Measurements from ENCODE around the gene SPC25. TPM values are rescaled to one million over a fixed set of nuclear protein-coding genes. Genes with fewer than 3 reads are reported as not detected.
"Not testable (repeated sequence)": the region's sequence is repeated elsewhere in the genome, so short reads cannot be mapped to it uniquely, and the experiment has no call there.

The SPC25 gene
- polyA plus RNA-seq, 4 donors, result 2.7 to 10.9 (median 5.3) TPM

- not testable (repeated sequence) for FAIRE-seq; H3K27ac ChIP-seq (ENCODE audit: low read depth in 1 of 3, low read length in 2 of 3); H3K36me3 ChIP-seq (ENCODE audit: control insufficient read depth in 3 of 3, insufficient read depth in 2 of 3, low read depth in 1 of 3, low read length in 3 of 3); H3K27me3 ChIP-seq (ENCODE audit: control insufficient read depth in 3 of 3, insufficient read depth in 3 of 3, low read length in 3 of 3); H3K4me1 ChIP-seq (ENCODE audit: control insufficient read depth in 3 of 3, insufficient read depth in 2 of 3, low read depth in 1 of 3, low read length in 2 of 3); H3K4me3 ChIP-seq (ENCODE audit: low read depth in 1 of 3, low read length in 3 of 3); DNase-seq; H3K9me3 ChIP-seq (ENCODE audit: control insufficient read depth in 2 of 2, insufficient read depth in 1 of 2, low read depth in 1 of 2, low read length in 1 of 2)
- 90 to 98% (median 96%) methylated on average over 4 of the region's 4 CpGs for WGBS, 3 donors
Measured at GRCh38 chr2:168870824-168871223, 19.4 kb downstream of the SPC25 start.

DNA sequence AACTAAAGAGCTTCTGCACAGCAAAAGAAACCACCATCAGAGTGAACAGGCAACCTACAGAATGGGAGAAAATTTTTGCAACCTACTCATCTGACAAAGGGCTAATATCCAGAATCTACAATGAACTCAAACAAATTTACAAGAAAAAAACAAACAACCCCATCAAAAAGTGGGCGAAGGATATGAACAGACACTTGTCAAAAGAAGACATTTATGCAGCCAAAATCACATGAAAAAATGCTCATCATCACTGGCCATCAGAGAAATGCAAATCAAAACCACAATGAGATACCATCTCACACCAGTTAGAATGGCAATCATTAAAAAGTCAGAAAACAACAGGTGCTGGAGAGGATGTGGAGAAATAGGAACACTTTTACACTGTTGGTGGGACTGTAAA lies 19.9 kb downstream of the SPC25 start:
- H3K9me3 ChIP-seq (ENCODE audit: control insufficient read depth in 2 of 2, insufficient read depth in 1 of 2, low read depth in 1 of 2, low read length in 1 of 2); H3K4me3 ChIP-seq (ENCODE audit: low read depth in 1 of 3, low read length in 3 of 3); H3K27ac ChIP-seq (ENCODE audit: low read depth in 1 of 3, low read length in 2 of 3); FAIRE-seq; H3K27me3 ChIP-seq (ENCODE audit: control insufficient read depth in 3 of 3, insufficient read depth in 3 of 3, low read length in 3 of 3); H3K36me3 ChIP-seq (ENCODE audit: control insufficient read depth in 3 of 3, insufficient read depth in 2 of 3, low read depth in 1 of 3, low read length in 3 of 3); DNase-seq; H3K4me1 ChIP-seq (ENCODE audit: control insufficient read depth in 3 of 3, insufficient read depth in 2 of 3, low read depth in 1 of 3, low read length in 2 of 3): not testable (repeated sequence)
- 100% methylated on average over 1 of the region's 1 CpG for WGBS, 3 donors

GRCh38 chr2:168867164-168867563 lies 23.1 kb downstream of the SPC25 start:
- not testable (repeated sequence) for DNase-seq; FAIRE-seq; H3K4me1 ChIP-seq (ENCODE audit: control insufficient read depth in 3 of 3, insufficient read depth in 2 of 3, low read depth in 1 of 3, low read length in 2 of 3); H3K9me3 ChIP-seq (ENCODE audit: control insufficient read depth in 2 of 2, insufficient read depth in 1 of 2, low read depth in 1 of 2, low read length in 1 of 2); H3K4me3 ChIP-seq (ENCODE audit: low read depth in 1 of 3, low read length in 3 of 3); H3K27ac ChIP-seq (ENCODE audit: low read depth in 1 of 3, low read length in 2 of 3); H3K27me3 ChIP-seq (ENCODE audit: control insufficient read depth in 3 of 3, insufficient read depth in 3 of 3, low read length in 3 of 3)
- WGBS, 3 donors, result 92 to 100% (median 93%) methylated on average over 1 of the region's 1 CpG
- H3K36me3 ChIP-seq (ENCODE audit: control insufficient read depth in 3 of 3, insufficient read depth in 2 of 3, low read depth in 1 of 3, low read length in 3 of 3), result peaks cover 0 to 14% (median 10%) of the 10 kb centered on the region in 3 donors

- Histone ChIP-seq H3K27ac (ENCODE audit: low read depth in 1 of 3, low read length in 2 of 3) (no peak overlapping the region), H3K4me1 (ENCODE audit: control insufficient read depth in 3 of 3, insufficient read depth in 2 of 3, low read depth in 1 of 3, low read length in 2 of 3) (no peaks in the 10 kb centered on the region), H3K4me3 (ENCODE audit: low read depth in 1 of 3, low read length in 3 of 3) (no peak overlapping the region), H3K27me3 (ENCODE audit: control insufficient read depth in 3 of 3, insufficient read depth in 3 of 3, low read length in 3 of 3) (no peaks in the 10 kb centered on the region), H3K36me3 (ENCODE audit: control insufficient read depth in 3 of 3, insufficient read depth in 2 of 3, low read depth in 1 of 3, low read length in 3 of 3) (peaks cover 4 to 21% (median 7%) of the 10 kb centered on the region in 3 donors), H3K9me3 (ENCODE audit: control insufficient read depth in 2 of 2, insufficient read depth in 1 of 2, low read depth in 1 of 2, low read length in 1 of 2) (no peaks in the 10 kb centered on the region)
- no peak for DNase-seq
- 95 to 98% (median 97%) methylated on average over 2 of the region's 2 CpGs for WGBS, 3 donors
- no peak for FAIRE-seq
Measured at GRCh38 chr2:168858146-168858545, 32.1 kb downstream of the SPC25 start.

DNA sequence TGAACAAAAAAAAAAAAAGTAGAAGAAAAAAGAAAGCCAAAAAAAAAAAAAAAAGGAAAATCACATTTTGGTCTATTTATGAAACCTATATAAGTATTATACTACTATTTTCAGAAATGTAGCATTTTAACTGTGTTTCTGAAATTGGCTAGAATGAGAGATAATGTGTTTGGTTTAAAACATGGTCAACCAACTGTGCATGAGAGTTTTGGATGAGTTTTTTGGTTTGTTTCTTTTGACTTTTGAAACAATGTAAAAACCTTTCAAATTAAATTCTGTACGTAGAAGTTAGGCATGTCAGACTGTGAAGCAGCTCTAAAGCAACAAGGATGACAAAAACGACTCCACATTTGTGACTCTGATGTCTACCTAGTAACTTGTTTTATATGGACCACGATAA lies 34.6 kb downstream of the SPC25 start:
- 96 to 98% (median 98%) methylated on average over 3 of the region's 3 CpGs for WGBS, 3 donors
- Histone ChIP-seq H3K27me3 (ENCODE audit: control insufficient read depth in 3 of 3, insufficient read depth in 3 of 3, low read length in 3 of 3) (no peaks in the 10 kb centered on the region), H3K36me3 (ENCODE audit: control insufficient read depth in 3 of 3, insufficient read depth in 2 of 3, low read depth in 1 of 3, low read length in 3 of 3) (peaks cover 4 to 26% (median 5%) of the 10 kb centered on the region in 3 donors), H3K4me1 (ENCODE audit: control insufficient read depth in 3 of 3, insufficient read depth in 2 of 3, low read depth in 1 of 3, low read length in 2 of 3) (no peaks in the 10 kb centered on the region), H3K4me3 (ENCODE audit: low read depth in 1 of 3, low read length in 3 of 3) (no peak overlapping the region), H3K9me3 (ENCODE audit: control insufficient read depth in 2 of 2, insufficient read depth in 1 of 2, low read depth in 1 of 2, low read length in 1 of 2) (no peaks in the 10 kb centered on the region), H3K27ac (ENCODE audit: low read depth in 1 of 3, low read length in 2 of 3) (no peak overlapping the region)
- DNase-seq, result no peak
- no peak for FAIRE-seq

GRCh38 chr2:168854651-168855050 lies 35.6 kb downstream of the SPC25 start:
- WGBS, 3 donors, result 95 to 98% (median 96%) methylated on average over 5 of the region's 5 CpGs
- FAIRE-seq, result no peak

GRCh38 chr2:168853471-168853870 lies 36.8 kb downstream of the SPC25 start:
- H3K27me3 ChIP-seq (ENCODE audit: control insufficient read depth in 3 of 3, insufficient read depth in 3 of 3, low read length in 3 of 3), result no peaks in the 10 kb centered on the region
- 96 to 100% (median 100%) methylated on average over 1 of the region's 1 CpG for WGBS, 3 donors
- peaks cover 4 to 29% (median 5%) of the 10 kb centered on the region in 3 donors for H3K36me3 ChIP-seq (ENCODE audit: control insufficient read depth in 3 of 3, insufficient read depth in 2 of 3, low read depth in 1 of 3, low read length in 3 of 3)
- no peak for DNase-seq
- H3K4me3 ChIP-seq (ENCODE audit: low read depth in 1 of 3, low read length in 3 of 3), result no peak overlapping the region
- H3K9me3 ChIP-seq (ENCODE audit: control insufficient read depth in 2 of 2, insufficient read depth in 1 of 2, low read depth in 1 of 2, low read length in 1 of 2), result no peaks in the 10 kb centered on the region
- no peak for FAIRE-seq
- no peaks in the 10 kb centered on the region for H3K4me1 ChIP-seq (ENCODE audit: control insufficient read depth in 3 of 3, insufficient read depth in 2 of 3, low read depth in 1 of 3, low read length in 2 of 3)
- H3K27ac ChIP-seq (ENCODE audit: low read depth in 1 of 3, low read length in 2 of 3), result no peak overlapping the region

More at GRCh38 chr2:168854651-168855050, 35.6 kb downstream of the SPC25 start:
- Histone ChIP-seq H3K4me1 (ENCODE audit: control insufficient read depth in 3 of 3, insufficient read depth in 2 of 3, low read depth in 1 of 3, low read length in 2 of 3) (no peaks in the 10 kb centered on the region), H3K36me3 (ENCODE audit: control insufficient read depth in 3 of 3, insufficient read depth in 2 of 3, low read depth in 1 of 3, low read length in 3 of 3) (peaks cover 4 to 29% (median 5%) of the 10 kb centered on the region in 3 donors), H3K27me3 (ENCODE audit: control insufficient read depth in 3 of 3, insufficient read depth in 3 of 3, low read length in 3 of 3) (no peaks in the 10 kb centered on the region), H3K27ac (ENCODE audit: low read depth in 1 of 3, low read length in 2 of 3) (no peak overlapping the region), H3K9me3 (ENCODE audit: control insufficient read depth in 2 of 2, insufficient read depth in 1 of 2, low read depth in 1 of 2, low read length in 1 of 2) (no peaks in the 10 kb centered on the region), H3K4me3 (ENCODE audit: low read depth in 1 of 3, low read length in 3 of 3) (no peak overlapping the region)
- no peak for DNase-seq

DNA sequence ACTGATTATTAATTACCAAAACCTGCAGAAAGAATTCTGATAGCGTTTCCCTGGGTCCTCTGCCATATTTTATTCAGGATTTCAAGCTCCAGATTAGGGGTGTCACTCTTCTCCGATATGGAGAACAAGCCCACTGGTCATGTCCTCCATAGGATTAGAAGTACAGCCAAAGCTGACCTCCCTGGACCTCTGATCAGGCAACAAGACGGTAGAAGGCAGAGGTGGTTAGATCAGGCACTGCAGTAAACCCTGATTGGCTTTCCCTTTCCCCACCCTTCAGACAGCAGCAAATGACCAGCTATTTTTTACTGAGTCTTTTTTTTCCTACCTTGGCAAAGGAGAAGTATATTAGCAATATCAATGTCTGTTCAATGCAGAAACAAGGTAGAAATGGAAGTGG lies 37.7 kb downstream of the SPC25 start:
- FAIRE-seq (no peak), DNase-seq (no peak)
- no peak overlapping the region for H3K4me3 ChIP-seq (ENCODE audit: low read depth in 1 of 3, low read length in 3 of 3)
- no peaks in the 10 kb centered on the region for H3K4me1 ChIP-seq (ENCODE audit: control insufficient read depth in 3 of 3, insufficient read depth in 2 of 3, low read depth in 1 of 3, low read length in 2 of 3)
- peaks cover 4 to 31% (median 7%) of the 10 kb centered on the region in 3 donors for H3K36me3 ChIP-seq (ENCODE audit: control insufficient read depth in 3 of 3, insufficient read depth in 2 of 3, low read depth in 1 of 3, low read length in 3 of 3)
- H3K27me3 ChIP-seq (ENCODE audit: control insufficient read depth in 3 of 3, insufficient read depth in 3 of 3, low read length in 3 of 3), result no peaks in the 10 kb centered on the region
- no peaks in the 10 kb centered on the region for H3K9me3 ChIP-seq (ENCODE audit: control insufficient read depth in 2 of 2, insufficient read depth in 1 of 2, low read depth in 1 of 2, low read length in 1 of 2)
- H3K27ac ChIP-seq (ENCODE audit: low read depth in 1 of 3, low read length in 2 of 3), result no peak overlapping the region
- WGBS, 3 donors, result 38 to 72% (median 41%) methylated on average over 3 of the region's 3 CpGs

- peak in 1 of 2 donors; percentile 13 for DNase-seq
- no peaks in the 10 kb centered on the region for H3K27me3 ChIP-seq (ENCODE audit: control insufficient read depth in 3 of 3, insufficient read depth in 3 of 3, low read length in 3 of 3)
- peaks cover 4 to 31% (median 7%) of the 10 kb centered on the region in 3 donors for H3K36me3 ChIP-seq (ENCODE audit: control insufficient read depth in 3 of 3, insufficient read depth in 2 of 3, low read depth in 1 of 3, low read length in 3 of 3)
- no peaks in the 10 kb centered on the region for H3K4me1 ChIP-seq (ENCODE audit: control insufficient read depth in 3 of 3, insufficient read depth in 2 of 3, low read depth in 1 of 3, low read length in 2 of 3)
- H3K4me3 ChIP-seq (ENCODE audit: low read depth in 1 of 3, low read length in 3 of 3), result no peak overlapping the region
- 69 to 84% (median 78%) methylated on average over 5 of the region's 5 CpGs for WGBS, 3 donors
- FAIRE-seq, result no peak
- H3K27ac ChIP-seq (ENCODE audit: low read depth in 1 of 3, low read length in 2 of 3), result no peak overlapping the region
- H3K9me3 ChIP-seq (ENCODE audit: control insufficient read depth in 2 of 2, insufficient read depth in 1 of 2, low read depth in 1 of 2, low read length in 1 of 2), result no peaks in the 10 kb centered on the region
Measured at GRCh38 chr2:168851674-168852320, 38.4 kb downstream of the SPC25 start.

Data from small intestine (tissue), 7 donors.